Eye (tissue), 1 donor: ENCODE data around the gene TMEM255B.
"Not testable (repeated sequence)": the region's sequence is repeated elsewhere in the genome, so short reads cannot be mapped to it uniquely, and the experiment has no call there.

Experiments
- DNase-seq: peaks from one replicate; pipeline ENCODE4 v3.0.0-alpha.2; 2015

TMEM255B gene

GRCh38 chr13:113789931-113790330, 30.9 kb downstream of the TMEM255B start:
- not testable (repeated sequence) for DNase-seq

GRCh38 chr13:113791226-113791625, 32.2 kb downstream of the TMEM255B start:
- no peak for DNase-seq

GRCh38 chr13:113791761-113792160, 32.7 kb downstream of the TMEM255B start:
- no peak for DNase-seq

GRCh38 chr13:113792236-113792770, 33.3 kb downstream of the TMEM255B start:
- no peak for DNase-seq

GRCh38 chr13:113792886-113793717, 34.1 kb downstream of the TMEM255B start:
- DNase-seq: peak; percentile 48

- DNase-seq: no peak
Measured at GRCh38 chr13:113793718-113794085, 34.7 kb downstream of the TMEM255B start.

- DNase-seq: no peak
Measured at GRCh38 chr13:113794086-113794485, 35.1 kb downstream of the TMEM255B start.

GRCh38 chr13:113794764-113795173, 35.7 kb downstream of the TMEM255B start:
- no peak for DNase-seq

- DNase-seq: not testable (repeated sequence)
Measured at GRCh38 chr13:113795362-113795761, 36.3 kb downstream of the TMEM255B start.

GRCh38 chr13:113796211-113796963, 37.4 kb downstream of the TMEM255B start:
- peak; percentile 42 for DNase-seq

- DNase-seq: no peak
Measured at GRCh38 chr13:113796964-113797676, 38.1 kb downstream of the TMEM255B start.

- no peak for DNase-seq
Measured at GRCh38 chr13:113798200-113798811, 39.3 kb downstream of the TMEM255B start.

GRCh38 chr13:113800576-113800926, 41.5 kb downstream of the TMEM255B start:
- DNase-seq: no peak

GRCh38 chr13:113801289-113801961, 42.4 kb downstream of the TMEM255B start:
- no peak for DNase-seq

- DNase-seq: peak; percentile 78
Measured at GRCh38 chr13:113802090-113802531, 43.1 kb downstream of the TMEM255B start.

GRCh38 chr13:113802761-113803160, 43.7 kb downstream of the TMEM255B start:
- no peak for DNase-seq

GRCh38 chr13:113803409-113804016, 44.5 kb downstream of the TMEM255B start:
- no peak for DNase-seq

GRCh38 chr13:113804017-113804702, 45.1 kb downstream of the TMEM255B start:
- DNase-seq: no peak

GRCh38 chr13:113804703-113805430, 45.8 kb downstream of the TMEM255B start:
- no peak for DNase-seq

GRCh38 chr13:113805431-113806103, 46.5 kb downstream of the TMEM255B start:
- no peak for DNase-seq
